K562 treated with DMSO at 1 percent for 4 hours (cell line): ENCODE measurements around the gene AQP6. TPM values are rescaled to one million over a fixed set of nuclear protein-coding genes. Genes with fewer than 3 reads are reported as not detected.

Experiments used
- total RNA-seq: library from RNA; unstranded; fragments of 300-600 nt; gene quantifications from 2 replicates; pipeline ENCODE4 v1.2.3, GENCODE V29; 2022; ENCODE audit not compliant: insufficient read depth

Gene AQP6
- not detected in 2 replicates for total RNA-seq

DNA sequence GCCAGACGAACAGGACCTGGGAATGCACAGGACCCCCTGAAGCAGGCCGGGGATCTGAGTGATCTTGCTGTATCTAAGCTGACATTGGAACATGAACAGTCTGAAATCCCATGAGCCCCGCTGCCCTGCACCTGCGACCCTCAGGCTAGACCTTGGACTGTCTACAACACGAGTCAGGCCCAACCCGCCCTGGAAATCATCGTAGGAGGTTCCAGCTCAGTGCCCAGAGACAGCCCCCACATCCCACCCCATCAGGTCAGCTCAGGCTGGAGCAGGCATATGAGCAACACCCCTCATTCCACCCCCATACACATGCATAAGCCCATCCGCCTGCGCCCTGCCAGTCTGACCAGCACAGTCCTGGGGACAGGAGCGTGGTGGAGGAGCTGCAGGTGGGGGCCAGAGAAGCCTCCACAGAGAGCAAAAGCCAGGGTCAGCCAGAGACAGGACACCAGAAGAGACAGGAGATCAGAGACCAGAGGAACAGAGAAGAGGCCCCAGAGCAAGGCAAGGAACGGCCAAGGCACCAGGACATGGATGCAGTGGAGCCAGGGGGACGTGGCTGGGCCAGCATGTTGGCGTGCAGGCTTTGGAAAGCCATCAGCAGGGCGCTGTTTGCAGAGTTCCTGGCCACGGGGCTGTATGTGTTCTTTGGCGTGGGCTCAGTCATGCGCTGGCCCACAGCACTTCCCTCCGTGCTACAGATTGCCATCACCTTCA lies at the start of gene AQP6:
AQP6 (plus strand) TSS at position 307 of the 720 bp plus-strand sequence; CDS start at position 534, 227 bp downstream.

GRCh38 chr12:49950273-49951251 lies 22.2 kb upstream of the AQP6 start, which contains the start of gene AQP2:
AQP2 (plus strand) TSS chr12:49950737; CDS start chr12:49950831, 94 bp downstream.

DNA sequence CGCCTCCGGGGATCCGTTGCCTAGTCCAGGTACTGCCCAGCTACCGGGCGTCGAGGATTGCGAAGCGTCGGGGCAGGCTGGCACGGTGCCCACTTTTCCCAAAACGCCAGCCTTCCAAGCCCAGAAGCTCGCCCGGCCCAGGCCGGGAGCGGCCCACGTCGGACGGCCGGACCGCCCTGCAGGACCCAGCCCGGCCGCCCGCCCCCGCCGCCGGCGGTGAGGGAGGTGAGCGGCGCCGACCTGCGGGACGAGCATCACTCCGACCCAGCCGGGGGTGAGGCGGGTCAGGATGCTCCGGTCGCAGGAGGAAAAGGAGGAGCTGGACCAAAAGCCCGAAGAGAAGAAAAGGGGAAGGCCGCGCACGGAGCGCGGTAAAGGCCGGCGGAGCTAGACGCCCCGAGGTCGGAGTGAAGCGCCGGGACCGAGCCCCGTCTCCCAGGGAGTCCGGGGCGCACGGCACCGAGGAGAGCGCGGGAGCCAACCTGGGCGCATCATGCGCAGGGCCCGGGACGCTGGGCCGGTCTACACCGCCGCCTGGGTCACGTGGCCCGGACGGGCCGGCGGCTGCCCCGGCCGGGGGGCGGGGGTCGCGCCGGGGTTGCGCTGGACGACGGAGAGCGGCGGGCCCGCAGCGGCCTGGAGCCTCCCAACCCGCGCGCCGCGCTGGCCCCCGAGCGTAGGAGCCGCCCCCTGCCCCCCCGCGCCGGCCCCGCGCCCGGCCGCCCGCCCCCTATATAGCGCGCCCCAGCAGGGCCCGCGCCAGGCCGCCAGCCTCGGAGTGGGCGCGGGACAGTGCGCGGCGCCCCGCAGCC lies 11.4 kb upstream of the AQP6 start, which contains the start of gene AQP5:
AQP5 (plus strand) TSS at position 762 of the 812 bp plus-strand sequence. CDS start 146 bp downstream, outside the sequence.

GRCh38 chr12:50025187-50026059 lies 52.7 kb downstream of the AQP6 start, which contains the start of gene RACGAP1:
RACGAP1 (minus strand) TSS chr12:50025494; CDS start chr12:50016715, 8,779 bp downstream.

Other genes with a start within 250 kb of the AQP6 start
- 467 and 471 TPM in 2 replicates for gene TMBIM6, start 231.4 kb upstream of the AQP6 start, total RNA-seq
- 11.4 and 14.3 TPM in 2 replicates for gene NCKAP5L, start 144.5 kb upstream of the AQP6 start, total RNA-seq
- 4.5 and 6.2 TPM in 2 replicates for gene BCDIN3D, start 129.8 kb upstream of the AQP6 start, total RNA-seq
- 0.33 and 0.44 TPM in 2 replicates for gene FAIM2, start 69.0 kb upstream of the AQP6 start, total RNA-seq
- not detected in 2 replicates for gene AQP2, start 22.2 kb upstream of the AQP6 start, total RNA-seq
- gene AQP5, start 11.1 kb upstream of the AQP6 start, total RNA-seq, result not detected in 2 replicates
- 53.6 and 54.7 TPM in 2 replicates for gene RACGAP1, start 52.5 kb downstream of the AQP6 start, total RNA-seq
- gene ASIC1, start 84.6 kb downstream of the AQP6 start, total RNA-seq, result 0.48 and 1.5 TPM in 2 replicates
- gene SMARCD1, start 112.4 kb downstream of the AQP6 start, total RNA-seq, result 52.6 and 62.0 TPM in 2 replicates
- gene GPD1, start 131.1 kb downstream of the AQP6 start, total RNA-seq, result 0.25 TPM in 1 of 2 replicates, not detected in the other
- gene COX14, start 139.3 kb downstream of the AQP6 start, total RNA-seq, result 44.6 and 64.7 TPM in 2 replicates
- 20.9 and 24.8 TPM in 2 replicates for gene CERS5, start 194.4 kb downstream of the AQP6 start, total RNA-seq